ENCODE data around the gene STIMATE.

Gene STIMATE

DNA sequence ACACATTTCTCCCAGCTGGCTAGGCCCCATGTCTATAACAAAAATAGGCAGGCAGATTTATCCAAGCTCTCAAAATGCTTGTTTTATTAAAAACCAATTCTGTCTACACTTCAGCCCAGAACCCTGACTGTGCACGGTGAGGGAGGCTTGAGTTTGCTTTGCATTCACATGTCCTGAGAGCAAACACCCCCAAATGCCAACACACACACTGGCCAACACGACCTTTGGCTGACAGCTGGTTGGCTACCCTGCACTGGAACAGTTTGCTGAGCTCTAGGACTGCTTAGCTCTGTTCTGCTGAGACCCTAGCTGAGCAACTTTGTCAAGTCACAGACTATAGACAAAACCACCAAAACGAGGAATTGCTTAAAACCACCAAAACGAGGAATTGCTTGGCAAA, 3.6 kb downstream of the STIMATE start:
- no peak for FAIRE-seq

DNA sequence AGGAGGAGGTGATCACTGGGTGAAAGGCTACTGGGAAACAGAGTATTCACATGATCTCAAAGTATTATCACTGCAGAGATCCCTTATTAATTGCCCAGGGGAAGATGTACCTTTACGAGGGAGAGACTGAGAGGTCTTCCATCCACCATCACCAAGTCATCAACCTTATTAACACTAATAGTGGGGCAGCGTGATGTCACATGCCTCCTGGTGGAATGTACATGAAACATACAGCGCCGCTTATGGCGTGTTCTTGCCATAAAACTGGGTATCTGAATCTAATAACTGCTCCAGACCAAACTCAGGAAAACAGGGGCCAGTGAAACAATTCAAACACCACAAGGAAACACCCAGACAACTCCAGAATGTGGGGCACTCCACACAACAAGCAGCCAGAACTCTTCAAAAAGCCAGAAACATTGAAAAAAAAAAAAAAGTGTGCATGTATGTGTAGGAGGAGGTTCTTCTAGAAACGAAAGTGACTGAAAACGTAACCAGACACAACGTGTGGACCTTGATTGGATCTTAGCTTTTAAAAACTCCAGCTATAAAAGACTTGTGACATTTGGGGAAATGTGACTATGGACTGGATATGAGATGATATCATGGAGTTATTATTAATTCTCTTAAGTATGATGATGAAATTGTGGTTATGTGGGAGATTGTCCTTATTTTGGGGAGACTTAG, 4.6 kb downstream of the STIMATE start:
- FAIRE-seq = no peak

DNA sequence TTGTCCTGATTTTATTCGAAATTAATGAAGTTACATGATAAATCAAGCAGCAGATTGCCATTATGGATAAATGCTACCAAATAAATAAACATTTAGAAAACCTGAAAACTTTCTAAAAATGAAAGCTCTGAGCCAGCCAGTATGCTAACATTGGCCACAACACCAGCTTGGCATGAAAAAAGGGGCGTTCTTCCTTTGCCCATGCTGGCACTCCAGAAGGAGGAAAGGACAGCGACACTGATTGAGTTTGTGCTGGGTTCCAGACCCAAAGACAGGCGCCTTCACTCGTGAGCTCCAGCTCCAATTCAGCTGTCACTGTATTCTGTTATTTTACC, 5.1 kb downstream of the STIMATE start:
- FAIRE-seq = no peak

DNA sequence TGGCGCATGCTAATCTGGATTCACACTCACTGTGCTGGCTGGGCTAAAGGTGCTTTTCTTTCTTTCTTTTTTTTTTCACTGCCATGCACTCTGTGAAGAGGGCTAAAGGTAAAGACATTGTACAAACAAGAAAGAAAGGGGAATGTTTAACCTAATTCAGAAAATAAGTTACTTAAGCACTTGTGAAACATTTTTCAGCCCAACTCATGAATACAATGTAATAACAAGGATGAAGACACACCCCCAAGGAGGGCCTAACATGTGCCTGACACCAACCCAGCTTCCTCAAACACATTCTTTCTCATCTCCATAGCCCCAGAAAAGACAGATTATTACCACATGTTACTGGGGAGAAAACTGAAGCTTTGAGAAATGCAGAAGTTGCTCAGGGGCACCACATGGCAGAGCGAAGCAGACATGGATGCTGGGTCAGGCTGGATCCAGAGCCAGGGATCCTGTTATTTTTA, 5.7 kb downstream of the STIMATE start:
- no peak for FAIRE-seq

DNA sequence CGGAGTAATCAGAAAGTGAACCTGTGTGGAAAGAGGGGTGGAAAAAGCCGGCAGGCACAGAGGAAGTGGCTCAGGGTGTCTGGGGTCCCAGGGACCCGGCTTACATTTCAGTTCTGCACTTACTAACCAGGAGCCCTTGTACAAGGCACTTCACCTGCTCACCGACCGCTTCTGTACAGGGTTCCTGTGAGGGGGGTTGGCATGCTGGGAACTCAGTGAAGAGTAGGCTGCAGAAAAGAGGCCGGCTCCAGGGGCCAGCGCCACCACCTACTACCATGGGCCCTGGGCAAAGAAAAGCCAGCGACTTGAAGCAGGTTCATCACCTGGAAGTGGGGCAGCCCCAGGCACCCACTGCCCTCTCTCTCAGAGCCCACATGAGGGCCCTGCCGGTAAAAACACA, 6.2 kb downstream of the STIMATE start:
- FAIRE-seq = no peak

DNA sequence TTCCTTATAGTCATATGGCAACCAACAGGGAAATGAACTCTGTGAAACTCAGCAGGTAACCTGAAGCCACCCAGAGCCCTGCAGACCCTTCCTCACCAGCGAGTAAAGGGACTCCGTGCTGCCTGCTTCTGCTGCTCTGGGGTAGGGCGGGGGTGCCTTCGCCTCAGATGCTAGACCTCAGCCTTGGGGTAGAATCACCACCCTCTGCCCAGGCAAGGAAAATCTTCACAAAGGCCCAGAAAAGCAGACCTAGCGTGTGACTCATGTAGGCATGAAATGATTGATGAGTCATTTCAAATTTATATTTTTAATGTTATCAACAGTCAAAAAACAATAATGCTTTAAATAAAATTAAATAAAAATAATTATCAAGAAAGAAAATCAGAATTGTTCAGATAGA, 6.6 kb downstream of the STIMATE start:
- no peak for FAIRE-seq

DNA sequence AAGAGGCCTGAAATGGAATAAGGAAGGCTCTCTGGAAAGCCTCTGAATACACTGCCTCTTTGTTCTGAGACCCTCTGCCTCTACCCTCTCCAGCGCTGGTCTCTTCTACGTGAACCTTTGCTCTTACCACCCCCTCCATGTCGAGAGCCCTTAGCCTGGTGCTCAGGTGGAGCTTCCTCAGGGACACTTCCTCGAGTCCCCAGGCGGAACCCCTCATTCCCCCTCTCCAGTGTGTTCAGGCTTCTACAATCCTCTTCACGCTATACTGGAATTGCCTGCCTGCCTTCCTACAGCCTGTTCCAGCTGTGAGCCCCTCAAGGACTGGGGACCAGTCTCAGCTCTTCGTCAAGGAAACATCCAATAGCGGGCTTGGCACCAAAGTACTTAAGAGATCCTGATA, 7.4 kb downstream of the STIMATE start:
- FAIRE-seq = no peak

DNA sequence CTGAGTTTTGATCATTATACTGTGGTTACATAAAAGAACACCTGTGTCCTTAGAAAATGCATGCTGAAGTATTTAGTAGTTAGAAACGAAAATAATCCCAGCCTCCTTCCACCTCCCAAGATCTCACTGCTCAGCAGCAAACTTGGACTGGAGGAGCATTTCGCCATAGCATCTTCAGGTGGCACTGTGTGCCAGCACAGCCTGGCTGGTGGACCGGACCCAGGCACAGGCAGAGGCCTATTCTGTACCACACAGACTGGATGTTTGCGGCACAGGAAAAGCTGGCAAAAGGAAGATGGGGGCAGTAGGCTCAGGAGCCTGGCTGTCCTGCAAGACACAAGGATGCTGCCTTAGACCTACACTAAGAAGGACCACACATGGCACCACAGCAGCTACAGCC, 10.2 kb downstream of the STIMATE start:
- FAIRE-seq = no peak

DNA sequence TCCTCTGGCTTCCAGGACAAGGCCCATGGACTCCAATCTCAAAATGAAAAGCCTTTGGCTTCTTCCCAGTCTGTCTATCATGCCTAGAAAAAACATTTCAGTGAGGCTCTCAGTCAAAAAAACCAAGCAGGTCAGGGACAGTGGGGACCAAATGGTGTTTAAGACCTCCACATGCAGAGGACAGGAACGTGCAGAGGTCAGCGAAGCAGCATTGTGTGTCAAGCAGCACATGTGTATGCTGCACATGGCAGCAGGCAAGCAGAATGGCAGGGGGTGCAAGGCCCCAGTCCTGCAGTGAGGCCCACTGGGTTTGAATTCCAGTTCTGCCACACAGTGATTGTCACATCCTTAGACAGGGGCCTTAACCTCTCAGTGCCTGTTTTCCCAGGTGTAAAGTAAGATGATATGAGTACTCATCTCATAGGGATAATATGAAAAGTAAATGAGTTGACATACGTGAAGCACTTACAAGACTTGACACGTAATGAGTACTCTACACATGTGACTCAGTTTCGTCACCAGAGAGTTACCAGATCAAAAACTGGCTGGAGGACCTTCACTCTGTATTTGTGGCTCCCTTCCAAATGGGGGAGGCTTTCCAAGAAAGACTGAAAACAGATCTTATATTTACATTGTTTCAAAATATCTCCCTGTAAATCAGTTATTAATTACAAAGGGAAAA, 11.2 kb downstream of the STIMATE start:
- FAIRE-seq = no peak

DNA sequence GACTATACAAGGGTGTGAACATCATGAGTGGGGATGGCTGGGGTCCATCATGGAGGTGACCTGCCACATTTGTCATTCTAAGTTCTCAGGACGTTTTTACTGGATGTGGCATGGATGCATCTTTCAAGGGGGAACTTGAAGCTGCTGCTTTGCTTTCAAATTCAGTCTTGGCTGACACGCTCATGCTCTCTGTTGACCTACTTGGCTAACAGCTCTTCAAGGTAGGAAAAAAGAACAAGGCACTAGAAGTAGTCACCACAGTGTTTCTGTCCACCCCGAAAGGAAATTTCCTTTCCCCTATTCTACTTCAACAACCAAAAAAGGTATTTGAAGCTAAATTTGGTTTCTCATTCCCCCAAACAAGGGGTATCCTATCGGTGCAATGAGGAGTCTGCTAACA, 15.0 kb downstream of the STIMATE start:
- FAIRE-seq = no peak

DNA sequence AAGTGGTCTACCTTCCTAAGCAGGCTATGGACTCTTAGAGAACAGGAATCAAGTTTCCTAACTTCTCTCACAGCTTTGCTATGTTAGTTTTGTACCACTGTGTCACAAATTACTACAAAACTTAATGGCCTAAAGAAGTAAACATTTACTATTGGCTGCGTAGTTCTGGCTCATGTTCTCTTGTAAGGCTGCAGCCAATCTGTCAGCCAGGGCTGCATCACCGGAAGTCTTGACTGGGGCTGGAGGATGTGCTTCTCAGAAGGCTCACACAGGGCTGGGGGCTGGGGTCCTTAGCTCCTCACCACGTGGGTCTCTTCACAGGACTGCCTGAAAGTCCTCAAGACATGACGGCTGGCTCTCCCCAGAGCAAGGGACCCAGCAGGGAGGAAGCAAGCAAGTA, 15.5 kb downstream of the STIMATE start:
- FAIRE-seq = no peak

DNA sequence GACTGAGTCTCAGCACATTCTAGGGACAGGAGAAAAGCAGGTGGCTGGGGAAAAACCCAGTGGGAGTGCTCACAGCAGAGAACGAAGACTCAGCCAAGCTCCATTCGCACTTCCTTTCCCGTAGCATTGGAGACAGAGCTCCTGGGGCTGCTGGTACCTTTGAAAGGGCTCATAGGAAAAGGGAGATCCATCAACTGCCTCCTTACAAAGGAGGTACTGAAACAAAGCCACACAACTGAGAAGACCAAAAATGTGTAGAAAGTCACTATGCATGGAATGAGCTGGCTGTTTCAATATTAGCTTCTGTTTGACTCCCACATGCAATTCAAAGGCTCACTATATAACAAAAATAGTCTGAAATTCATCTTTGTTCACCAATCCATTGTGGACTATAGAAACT, 16.9 kb downstream of the STIMATE start:
- no peak for FAIRE-seq

DNA sequence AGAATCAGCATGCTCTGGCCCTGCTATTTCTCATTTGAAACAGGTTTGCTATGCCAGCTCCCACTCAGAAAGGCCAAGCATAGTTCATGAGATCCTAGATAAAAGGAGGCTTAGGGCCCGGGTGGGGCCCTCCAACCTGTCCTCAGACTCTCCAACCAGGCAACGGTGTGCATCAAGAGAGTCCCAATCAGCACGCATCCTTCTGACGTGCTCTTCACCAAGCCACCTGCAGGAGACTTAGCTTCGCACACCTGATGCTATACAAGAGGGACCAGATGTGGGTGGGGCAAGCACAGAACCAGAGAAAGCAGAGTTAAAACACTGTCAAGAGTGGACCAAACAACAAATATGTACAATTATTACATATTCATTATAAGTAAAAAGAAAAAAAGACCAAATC, 17.3 kb downstream of the STIMATE start:
- FAIRE-seq = no peak

DNA sequence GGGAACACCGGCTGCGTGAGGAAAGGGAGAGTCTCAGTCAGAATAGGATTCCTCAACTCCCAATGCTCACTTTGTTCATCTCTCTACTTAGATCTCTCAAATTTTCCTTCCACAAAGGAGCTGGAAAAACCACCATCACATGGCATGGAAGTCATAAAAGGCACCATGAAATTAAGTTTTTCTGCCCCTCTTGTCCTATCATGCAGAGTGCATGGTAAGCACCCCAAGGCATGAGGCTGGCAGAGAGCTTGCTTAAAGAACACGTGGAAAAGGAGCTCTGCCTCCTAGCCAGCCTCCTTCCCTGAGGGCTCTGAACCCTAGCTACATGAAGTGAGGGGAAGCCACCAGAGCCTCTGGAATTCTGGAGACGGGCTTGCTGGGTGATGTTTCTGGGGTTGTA, 17.8 kb downstream of the STIMATE start:
- FAIRE-seq = no peak

DNA sequence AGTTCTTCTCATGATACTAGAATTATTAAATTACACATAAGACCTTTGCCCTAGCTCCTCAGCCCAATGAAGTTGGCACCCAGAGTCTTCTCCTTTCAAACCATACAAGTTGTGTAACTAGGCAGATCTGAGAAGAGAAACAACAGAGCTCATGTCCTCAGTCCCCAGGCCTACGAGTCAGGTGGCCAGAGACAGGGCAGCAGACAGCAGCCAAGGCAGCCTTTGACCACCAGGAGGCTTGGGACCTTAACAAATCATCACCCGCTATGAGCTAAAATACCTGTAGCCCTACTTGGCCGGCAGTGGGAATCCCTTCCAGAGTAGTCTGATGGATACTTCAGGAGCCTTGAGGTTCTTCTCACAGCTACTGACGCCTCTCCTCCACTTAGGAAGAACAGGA, 18.3 kb downstream of the STIMATE start:
- no peak for FAIRE-seq

DNA sequence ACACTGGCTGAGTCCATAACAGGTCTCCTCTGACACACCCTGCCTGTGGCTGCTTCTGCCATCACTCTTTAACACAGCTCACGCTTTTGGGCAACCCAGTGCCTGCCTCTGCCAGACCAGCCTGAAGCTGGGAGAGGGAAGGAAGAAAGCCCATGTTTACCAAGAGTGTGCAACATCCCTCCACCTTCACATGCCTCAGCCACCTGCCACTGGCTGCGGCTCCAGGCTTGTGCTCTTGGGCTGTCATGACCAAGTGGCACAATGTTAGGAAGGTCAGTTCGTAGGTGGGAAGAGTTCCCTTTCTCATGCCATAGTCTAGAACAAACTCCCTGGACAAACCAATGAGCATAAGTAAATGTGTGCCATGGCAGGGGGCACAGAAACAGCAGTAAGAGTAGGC, 20.3 kb downstream of the STIMATE start:
- no peak for FAIRE-seq

DNA sequence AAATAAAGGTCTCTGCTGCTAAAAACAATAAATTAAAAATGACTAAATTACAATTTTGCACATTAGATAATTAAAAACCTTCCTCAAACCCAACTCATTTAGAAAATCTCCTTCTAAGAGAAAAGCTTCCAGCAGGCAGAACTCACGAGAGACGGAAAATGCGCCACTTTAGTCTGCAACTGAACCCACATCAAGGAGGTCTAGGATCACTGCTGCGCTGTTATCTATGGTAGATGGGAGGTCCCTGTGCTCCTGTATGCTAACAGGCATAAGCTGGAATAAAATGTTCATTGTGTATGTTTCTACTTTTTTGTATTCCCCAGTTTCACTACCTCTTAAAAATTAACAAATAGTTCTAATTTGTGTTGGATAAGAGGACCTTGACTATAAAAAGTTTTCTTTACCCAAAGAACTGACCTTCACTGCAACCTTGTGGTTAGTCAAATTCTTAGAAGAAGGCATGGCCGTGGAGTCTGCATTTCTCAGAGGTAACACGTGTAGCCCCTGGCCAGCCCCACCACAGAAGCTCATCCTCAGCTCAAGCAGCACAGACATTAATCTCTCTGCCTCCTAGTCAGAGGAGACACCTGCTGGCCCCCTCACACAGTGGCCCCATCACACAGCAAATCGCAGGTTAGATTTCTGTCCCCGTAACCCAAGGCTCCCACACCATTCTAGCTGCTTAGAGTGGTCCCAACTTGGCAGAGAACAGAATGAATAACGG, 22.3 kb downstream of the STIMATE start:
- no peak for FAIRE-seq

DNA sequence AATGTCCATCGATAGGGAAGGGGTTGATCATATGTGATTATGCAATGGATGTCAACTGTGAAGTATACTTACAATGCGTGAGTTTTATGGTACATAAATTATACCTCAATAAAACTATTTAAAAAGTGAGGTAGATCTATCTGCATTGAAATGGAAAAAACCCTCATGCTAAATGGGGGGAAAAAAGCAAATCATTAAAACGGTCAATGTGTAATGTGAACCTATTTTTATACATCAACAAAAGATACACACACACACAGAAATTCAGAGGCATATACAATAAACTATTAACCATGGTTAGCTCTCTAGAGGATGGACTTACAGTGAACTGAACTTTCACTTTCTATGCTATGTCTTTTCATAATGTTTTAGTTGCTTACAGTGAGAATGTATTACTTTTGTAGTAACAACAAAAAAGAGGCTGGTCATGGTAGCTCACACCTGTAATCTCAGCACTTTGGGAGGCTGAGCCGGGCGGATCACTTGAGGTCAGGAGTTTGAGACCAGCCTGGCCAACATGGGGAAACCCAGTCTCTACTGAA, 23.1 kb downstream of the STIMATE start:
- no peak for FAIRE-seq

DNA sequence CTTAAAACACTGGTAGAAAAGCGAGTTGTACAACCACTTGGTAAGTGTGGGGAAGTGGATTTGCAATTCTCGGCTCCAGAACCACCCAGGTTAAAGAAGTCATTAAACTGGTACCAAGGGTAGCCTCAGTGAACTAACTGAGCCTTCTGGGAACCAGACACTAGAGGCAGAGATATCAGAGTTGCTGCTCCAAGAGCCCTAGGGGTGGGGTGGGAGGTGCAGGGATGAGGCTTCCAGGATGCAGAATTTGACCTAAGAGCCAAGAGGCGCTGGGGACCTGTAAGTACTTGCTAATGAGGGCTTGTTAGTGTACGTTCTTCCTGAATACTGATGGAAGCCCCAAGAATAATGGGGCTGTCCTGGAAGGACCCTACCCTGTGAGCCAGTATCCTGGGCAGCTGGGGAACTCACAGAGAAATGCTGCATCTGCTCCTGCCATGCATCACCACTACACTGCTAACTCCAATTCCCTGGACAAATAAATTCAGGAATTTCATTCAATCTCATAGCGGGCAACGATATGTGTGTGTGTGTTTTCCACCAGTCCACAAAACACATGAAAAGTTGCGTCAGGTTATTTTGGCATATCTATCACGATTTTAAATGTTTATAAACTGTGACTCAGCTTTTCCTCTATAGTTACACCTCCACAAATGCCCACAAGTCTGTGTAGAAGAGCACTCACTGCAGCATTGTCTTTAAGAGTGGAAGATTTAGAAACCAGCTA, 23.8 kb downstream of the STIMATE start:
- no peak for FAIRE-seq

DNA sequence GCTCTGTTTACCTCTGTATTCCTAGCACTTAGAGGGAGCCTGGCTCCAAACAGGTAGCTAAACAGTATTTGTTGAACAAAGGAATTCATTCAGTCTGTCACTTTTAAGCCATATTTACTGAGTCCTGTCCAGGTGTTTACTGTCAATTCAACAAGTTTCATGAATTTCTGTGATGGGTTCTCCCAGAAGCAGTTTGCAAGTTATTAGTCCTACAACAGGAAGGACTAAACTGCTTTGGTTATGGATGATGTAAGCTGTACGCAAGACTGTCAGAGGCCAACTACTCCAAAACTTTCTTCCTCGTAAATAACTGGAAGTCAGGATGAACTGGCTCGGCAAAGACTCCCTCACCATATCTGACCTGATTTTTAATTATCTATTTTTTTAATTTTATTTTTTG, 25.1 kb downstream of the STIMATE start:
- no peak for FAIRE-seq

DNA sequence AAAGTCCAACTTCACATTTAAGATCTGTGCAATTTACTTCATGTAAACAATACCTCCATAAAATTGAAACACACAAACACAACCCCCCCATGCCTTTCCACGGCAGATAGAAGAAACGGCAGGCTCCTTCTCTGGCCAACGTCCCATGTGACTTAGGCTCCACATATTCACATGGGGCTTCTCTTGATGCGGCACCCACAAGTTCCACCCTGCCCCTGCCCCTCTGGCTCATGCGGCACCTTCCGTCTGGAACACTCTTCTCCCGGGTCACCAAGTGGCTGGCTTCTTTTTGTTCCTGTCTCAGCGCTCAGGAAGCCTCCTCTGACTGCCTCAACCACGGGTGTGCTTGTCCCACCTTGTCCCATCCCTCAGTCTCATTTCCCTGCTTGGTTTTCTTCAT, 25.6 kb downstream of the STIMATE start:
- no peak for FAIRE-seq

DNA sequence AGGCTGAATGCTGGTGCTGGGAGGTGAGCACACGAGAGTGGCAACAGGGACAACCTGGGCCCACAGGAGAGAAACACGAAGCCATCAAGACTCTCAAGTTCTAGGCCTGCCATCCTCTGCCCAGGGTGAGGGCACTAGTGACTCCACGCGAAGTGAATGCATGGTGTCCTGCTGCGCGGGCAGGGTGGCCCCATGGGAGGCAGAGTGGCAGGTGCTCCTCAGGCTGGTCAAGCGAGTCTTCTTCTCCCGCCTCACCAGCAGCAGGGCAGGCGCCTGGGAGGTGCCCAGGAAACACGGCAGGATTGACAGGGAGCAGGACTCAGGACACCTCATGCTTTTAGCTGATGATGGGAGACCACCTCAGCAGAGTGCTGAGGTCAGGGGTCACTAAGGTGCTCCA, 26.9 kb downstream of the STIMATE start:
- no peak for FAIRE-seq

DNA sequence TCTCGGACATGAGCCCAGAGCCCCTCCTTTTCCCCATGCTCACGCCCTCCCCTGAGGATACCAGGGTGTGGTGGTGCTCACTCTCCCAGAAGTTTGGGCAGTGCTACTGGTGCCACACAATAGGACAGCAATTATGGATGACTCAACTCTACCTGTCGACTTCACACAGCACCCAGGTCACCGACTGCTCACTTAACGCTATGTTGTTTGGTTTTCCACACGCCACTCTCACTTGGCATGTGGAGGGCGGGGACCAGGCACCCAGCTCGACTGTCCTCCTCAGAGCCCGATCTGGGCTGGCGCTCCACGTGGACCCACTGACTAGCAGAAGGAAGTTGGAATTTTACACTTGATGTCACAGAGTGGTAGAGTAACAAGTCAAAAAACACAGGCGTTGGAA, 30.9 kb downstream of the STIMATE start:
- no peak for FAIRE-seq

Data from colon (tissue), 2 donors.